GM19099 (cell line): Measurements from ENCODE around the gene PCNX2.

Experiments
- POLR2A ChIP-seq: IDR thresholded peaks from 3 replicates; pipeline ENCODE4 v1.6.1; 2011; ENCODE audit warnings: low read depth; ENCODE audit not compliant: insufficient read length; ENCODE audit errors: extremely low read depth

The PCNX2 gene

GRCh38 chr1:233183226-233184020 lies 112.1 kb downstream of the PCNX2 start:
- TF ChIP-seq POLR2A: no peak

- no peak for TF ChIP-seq POLR2A
These were observed 112.9 kb downstream of the PCNX2 start for GRCh38 chr1:233182587-233182986.

GRCh38 chr1:233180641-233181364 lies 114.7 kb downstream of the PCNX2 start:
- TF ChIP-seq POLR2A: no peak

- no peak for TF ChIP-seq POLR2A
These were observed 123.3 kb downstream of the PCNX2 start for GRCh38 chr1:233172201-233172600.

GRCh38 chr1:233170741-233171140 lies 124.8 kb downstream of the PCNX2 start:
- no peak for TF ChIP-seq POLR2A

GRCh38 chr1:233168384-233168783 lies 127.1 kb downstream of the PCNX2 start:
- TF ChIP-seq POLR2A: no peak

- TF ChIP-seq POLR2A: no peak
These were observed 128.6 kb downstream of the PCNX2 start for GRCh38 chr1:233166896-233167295.

- no peak for TF ChIP-seq POLR2A
These were observed 131.8 kb downstream of the PCNX2 start for GRCh38 chr1:233163696-233164095.

- TF ChIP-seq POLR2A: no peak
These were observed 137.2 kb downstream of the PCNX2 start for GRCh38 chr1:233158322-233158721.

GRCh38 chr1:233157245-233157644 lies 138.3 kb downstream of the PCNX2 start:
- TF ChIP-seq POLR2A: no peak

GRCh38 chr1:233151861-233152260 lies 143.7 kb downstream of the PCNX2 start:
- TF ChIP-seq POLR2A: no peak

- no peak for TF ChIP-seq POLR2A
These were observed 151.1 kb downstream of the PCNX2 start for GRCh38 chr1:233144434-233144833.

- TF ChIP-seq POLR2A: no peak
These were observed 152.3 kb downstream of the PCNX2 start for GRCh38 chr1:233143241-233143640.

- no peak for TF ChIP-seq POLR2A
These were observed 154.6 kb downstream of the PCNX2 start for GRCh38 chr1:233140974-233141373.

- TF ChIP-seq POLR2A: no peak
These were observed 155.0 kb downstream of the PCNX2 start for GRCh38 chr1:233140499-233140898.

- no peak for TF ChIP-seq POLR2A
These were observed 156.5 kb downstream of the PCNX2 start for GRCh38 chr1:233138788-233139585.

- TF ChIP-seq POLR2A: no peak
These were observed 159.7 kb downstream of the PCNX2 start for GRCh38 chr1:233135833-233136232.
